ENCODE results near the gene SNAP47. TPM values are rescaled to one million over a fixed set of nuclear protein-coding genes. Genes with fewer than 3 reads are reported as not detected.

SNAP47 gene
- total RNA-seq, 1 donor from 2014 or later, result 52.8 TPM

GRCh38 chr1:227782226-227782625 is 47.0 kb downstream of the SNAP47 start:
- H3K27me3 ChIP-seq, result peaks cover 17% of the 10 kb centered on the region
- H3K4me3 ChIP-seq, result no peak overlapping the region
- no peak overlapping the region for H3K9ac ChIP-seq
- H3K4me2 ChIP-seq, result no peak overlapping the region
- Mint-ChIP-seq H3K27me3 (ENCODE audit: insufficient read depth, low read depth) (peaks cover 11% of the 10 kb centered on the region), H3K4me3 (no peak overlapping the region), H3K4me1 (peaks cover 5% of the 10 kb centered on the region), H3K27ac (no peak overlapping the region), H3K36me3 (peaks cover 8% of the 10 kb centered on the region), H3K9me3 (no peaks in the 10 kb centered on the region)
- H4K20me1 ChIP-seq (ENCODE audit: low read depth), result peaks cover 4% of the 10 kb centered on the region
- TF ChIP-seq EZH2 (IDR thresholded peaks at IDR 0.05), result no peak
- no peak for TF ChIP-seq EZH2phosphoT487 (IDR thresholded peaks at IDR 0.05)
- TF ChIP-seq, protein P1, sequence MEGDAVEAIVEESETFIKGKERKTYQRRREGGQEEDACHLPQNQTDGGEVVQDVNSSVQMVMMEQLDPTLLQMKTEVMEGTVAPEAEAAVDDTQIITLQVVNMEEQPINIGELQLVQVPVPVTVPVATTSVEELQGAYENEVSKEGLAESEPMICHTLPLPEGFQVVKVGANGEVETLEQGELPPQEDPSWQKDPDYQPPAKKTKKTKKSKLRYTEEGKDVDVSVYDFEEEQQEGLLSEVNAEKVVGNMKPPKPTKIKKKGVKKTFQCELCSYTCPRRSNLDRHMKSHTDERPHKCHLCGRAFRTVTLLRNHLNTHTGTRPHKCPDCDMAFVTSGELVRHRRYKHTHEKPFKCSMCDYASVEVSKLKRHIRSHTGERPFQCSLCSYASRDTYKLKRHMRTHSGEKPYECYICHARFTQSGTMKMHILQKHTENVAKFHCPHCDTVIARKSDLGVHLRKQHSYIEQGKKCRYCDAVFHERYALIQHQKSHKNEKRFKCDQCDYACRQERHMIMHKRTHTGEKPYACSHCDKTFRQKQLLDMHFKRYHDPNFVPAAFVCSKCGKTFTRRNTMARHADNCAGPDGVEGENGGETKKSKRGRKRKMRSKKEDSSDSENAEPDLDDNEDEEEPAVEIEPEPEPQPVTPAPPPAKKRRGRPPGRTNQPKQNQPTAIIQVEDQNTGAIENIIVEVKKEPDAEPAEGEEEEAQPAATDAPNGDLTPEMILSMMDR (IDR thresholded peaks at IDR 0.05), result no peak
- peaks cover 1% of the 10 kb centered on the region for H3F3A ChIP-seq (ENCODE audit: low read depth)
- no peaks in the 10 kb centered on the region for H3K4me1 ChIP-seq
- no peaks in the 10 kb centered on the region for H3K79me2 ChIP-seq (ENCODE audit: low read depth)
- no peak overlapping the region for H2AFZ ChIP-seq (replicated peaks)
- H3K27ac ChIP-seq, result no peak overlapping the region
- no peak for DNase-seq (ENCODE audit: low spot score)
- no peaks in the 10 kb centered on the region for H3K36me3 ChIP-seq
- H3K9me3 ChIP-seq (ENCODE audit: low read depth), result no peaks in the 10 kb centered on the region

GRCh38 chr1:227785094-227785804 is 50.0 kb downstream of the SNAP47 start:
- H2AFZ ChIP-seq (replicated peaks), result no peak overlapping the region
- Mint-ChIP-seq H3K4me1 (peaks cover 13% of the 10 kb centered on the region), H3K4me3 (peak overlapping the region; percentile 62), H3K9me3 (no peaks in the 10 kb centered on the region), H3K27ac (no peak overlapping the region), H3K27me3 (ENCODE audit: insufficient read depth, low read depth) (peaks cover 20% of the 10 kb centered on the region), H3K36me3 (peaks cover 5% of the 10 kb centered on the region)
- no peaks in the 10 kb centered on the region for H3K36me3 ChIP-seq
- no peaks in the 10 kb centered on the region for H3K79me2 ChIP-seq (ENCODE audit: low read depth)
- peaks cover 4% of the 10 kb centered on the region for H4K20me1 ChIP-seq (ENCODE audit: low read depth)
- no peaks in the 10 kb centered on the region for H3K9me3 ChIP-seq (ENCODE audit: low read depth)
- H3K4me2 ChIP-seq, result no peak overlapping the region
- no peak for DNase-seq (ENCODE audit: low spot score)
- H3K27ac ChIP-seq, result no peak overlapping the region
- H3K4me1 ChIP-seq, result no peaks in the 10 kb centered on the region
- peaks cover 16% of the 10 kb centered on the region for H3F3A ChIP-seq (ENCODE audit: low read depth)
- no peak overlapping the region for H3K9ac ChIP-seq
- H3K4me3 ChIP-seq, result no peak overlapping the region
- H3K27me3 ChIP-seq, result peaks cover 41% of the 10 kb centered on the region
- TF ChIP-seq, protein P1 (IDR thresholded peaks at IDR 0.05), result no peak
- no peak for TF ChIP-seq EZH2 (IDR thresholded peaks at IDR 0.05)

DNA sequence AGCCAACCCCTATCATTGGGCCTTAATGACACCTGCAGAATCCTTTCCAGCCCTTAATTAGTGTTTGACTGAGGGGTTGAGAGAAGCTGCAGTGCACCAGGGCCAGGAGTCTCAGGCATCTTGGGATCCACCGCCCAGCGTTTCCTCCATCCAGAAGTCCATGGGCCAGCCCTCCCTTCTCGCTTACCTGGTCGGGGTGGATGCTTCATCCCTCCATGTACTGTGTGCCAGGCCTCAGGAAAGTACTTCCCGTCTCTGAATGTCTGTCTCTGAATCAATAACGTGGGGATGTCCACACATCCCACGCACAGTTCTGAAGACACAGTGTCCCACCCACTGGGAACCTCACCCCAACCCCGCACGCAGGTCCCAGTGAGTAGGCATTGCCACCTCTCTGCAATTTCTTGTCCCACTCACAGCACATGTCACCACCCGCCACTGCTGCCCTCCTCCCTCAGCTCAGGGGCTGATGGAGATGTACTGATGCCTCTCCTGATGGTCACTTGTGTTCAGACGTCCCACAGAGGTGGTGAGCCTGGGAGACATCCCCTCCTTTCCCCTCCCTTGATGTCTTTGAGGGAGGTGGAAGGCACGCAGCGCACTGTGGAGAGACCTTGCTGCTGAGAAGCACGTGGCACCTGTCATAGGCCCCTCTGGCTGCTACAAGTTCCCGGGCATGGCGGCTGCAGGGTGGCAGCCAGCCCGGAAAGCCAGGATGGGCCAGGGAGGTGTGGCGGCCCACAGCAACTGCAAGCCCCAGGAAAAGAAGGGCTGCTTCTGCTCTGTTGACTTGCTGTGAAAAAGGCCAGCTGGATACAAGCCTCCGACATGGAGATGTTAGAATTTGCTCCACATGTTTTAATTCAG is 50.8 kb downstream of the SNAP47 start:
- DNase-seq (ENCODE audit: low spot score), result no peak
- Histone ChIP-seq H3K27ac (no peak overlapping the region), H2AFZ (replicated peaks) (no peak overlapping the region), H3K4me2 (no peak overlapping the region), H3K4me3 (no peak overlapping the region), H3K79me2 (ENCODE audit: low read depth) (no peaks in the 10 kb centered on the region), H3K36me3 (no peaks in the 10 kb centered on the region), H3K9me3 (ENCODE audit: low read depth) (no peaks in the 10 kb centered on the region), H3K4me1 (no peaks in the 10 kb centered on the region), H4K20me1 (ENCODE audit: low read depth) (peaks cover 4% of the 10 kb centered on the region), H3F3A (ENCODE audit: low read depth) (peaks cover 16% of the 10 kb centered on the region), H3K9ac (no peak overlapping the region), H3K27me3 (peaks cover 41% of the 10 kb centered on the region)
- Mint-ChIP-seq H3K4me1 (peaks cover 13% of the 10 kb centered on the region), H3K27me3 (ENCODE audit: insufficient read depth, low read depth) (peaks cover 20% of the 10 kb centered on the region), H3K9me3 (no peaks in the 10 kb centered on the region), H3K27ac (no peak overlapping the region), H3K4me3 (peak overlapping the region; percentile 74), H3K36me3 (peaks cover 5% of the 10 kb centered on the region)
- no peak for TF ChIP-seq EZH2phosphoT487 (IDR thresholded peaks at IDR 0.05)
- no peak for TF ChIP-seq EZH2 (IDR thresholded peaks at IDR 0.05)
- TF ChIP-seq, protein P1 (IDR thresholded peaks at IDR 0.05), result no peak
